Upper lobe of right lung (tissue), 1 donor: ENCODE data around the gene TAB3. TPM values are rescaled to one million over a fixed set of nuclear protein-coding genes. Genes with fewer than 3 reads are reported as not detected.

Experiments used
- ATAC-seq: fragments of 200-7000 bp; cut with Tn5 transposase; one replicate; pipeline ENCODE4 v1.9.1; 2020; ENCODE audit warnings: mild to moderate bottlenecking, moderate library complexity
- DNase-seq: peaks from one replicate; pipeline ENCODE4 v3.0.0-alpha.2; 2020
- H3K27ac ChIP-seq: fragments of 200-600 bp; one replicate; pipeline ENCODE4 v1.8.0; 2022
- H3K27me3 ChIP-seq: fragments of 200-600 bp; one replicate; pipeline ENCODE4 v1.8.0; 2022; ENCODE audit warnings: mild to moderate bottlenecking
- H3K36me3 ChIP-seq: fragments of 200-600 bp; one replicate; pipeline ENCODE4 v1.8.0; 2022
- H3K4me1 ChIP-seq: fragments of 200-600 bp; one replicate; pipeline ENCODE4 v1.8.0; 2022
- H3K4me3 ChIP-seq: fragments of 200-600 bp; one replicate; pipeline ENCODE4 v1.8.0; 2022; ENCODE audit warnings: mild to moderate bottlenecking
- H3K9me3 ChIP-seq: fragments of 200-600 bp; one replicate; pipeline ENCODE4 v1.8.0; 2022
- intact Hi-C: fragments of 100-400 bp; cut with DNase I; formaldehyde crosslinking; loops from one replicate; pipeline ENCODE4 v1.11.0; 2022
- total RNA-seq: library from RNA; stranded (reverse); fragmentation: NEBNext Ultra II Directional; extraction: Animal tissue kit (Norgen Biotek cat#: 25700); gene quantifications from one replicate; pipeline ENCODE4 v1.2.1, GENCODE V29; 2021
- TF ChIP-seq, protein P1 (sequence below): fragments of 200-600 bp; IDR thresholded peaks from one replicate; pipeline ENCODE4 v1.8.0; 2022; ENCODE audit warnings: antibody characterized with exemption
- donor health status: DM: no; HTN: yes; CAD: no; lungs with severe emphysema.

The TAB3 gene
- total RNA-seq, 1 donor from 2014 or later: 21.9 TPM

DNA sequence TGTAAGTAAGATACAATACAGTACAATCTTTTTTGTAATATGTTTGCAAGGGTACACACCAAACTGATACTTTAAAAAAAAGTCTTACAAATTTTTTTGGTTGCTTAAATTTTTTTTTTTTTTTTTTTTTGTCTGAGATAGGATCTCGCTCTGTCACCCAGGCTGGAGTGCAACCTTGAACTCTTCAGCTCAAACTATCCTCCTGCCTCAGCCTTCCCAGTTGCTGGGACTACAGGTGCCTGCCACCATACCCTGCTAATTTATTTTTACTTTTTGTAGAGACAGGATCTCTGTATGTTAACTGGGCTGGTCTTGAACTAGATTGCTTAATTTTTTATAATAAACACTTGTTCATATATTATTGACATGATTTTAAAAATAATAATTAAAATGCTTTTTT lies 41.1 kb upstream of the TAB3 start:
- no peaks in the 10 kb centered on the region for H3K27me3 ChIP-seq
- H3K9me3 ChIP-seq: no peaks in the 10 kb centered on the region
- H3K4me3 ChIP-seq: no peak overlapping the region
- TF ChIP-seq, protein P1, sequence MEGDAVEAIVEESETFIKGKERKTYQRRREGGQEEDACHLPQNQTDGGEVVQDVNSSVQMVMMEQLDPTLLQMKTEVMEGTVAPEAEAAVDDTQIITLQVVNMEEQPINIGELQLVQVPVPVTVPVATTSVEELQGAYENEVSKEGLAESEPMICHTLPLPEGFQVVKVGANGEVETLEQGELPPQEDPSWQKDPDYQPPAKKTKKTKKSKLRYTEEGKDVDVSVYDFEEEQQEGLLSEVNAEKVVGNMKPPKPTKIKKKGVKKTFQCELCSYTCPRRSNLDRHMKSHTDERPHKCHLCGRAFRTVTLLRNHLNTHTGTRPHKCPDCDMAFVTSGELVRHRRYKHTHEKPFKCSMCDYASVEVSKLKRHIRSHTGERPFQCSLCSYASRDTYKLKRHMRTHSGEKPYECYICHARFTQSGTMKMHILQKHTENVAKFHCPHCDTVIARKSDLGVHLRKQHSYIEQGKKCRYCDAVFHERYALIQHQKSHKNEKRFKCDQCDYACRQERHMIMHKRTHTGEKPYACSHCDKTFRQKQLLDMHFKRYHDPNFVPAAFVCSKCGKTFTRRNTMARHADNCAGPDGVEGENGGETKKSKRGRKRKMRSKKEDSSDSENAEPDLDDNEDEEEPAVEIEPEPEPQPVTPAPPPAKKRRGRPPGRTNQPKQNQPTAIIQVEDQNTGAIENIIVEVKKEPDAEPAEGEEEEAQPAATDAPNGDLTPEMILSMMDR: no peak
- H3K36me3 ChIP-seq: no peaks in the 10 kb centered on the region
- intact Hi-C loops: no loop called here
- ATAC-seq (no peak), DNase-seq (no peak)
- no peaks in the 10 kb centered on the region for H3K4me1 ChIP-seq
- no peak overlapping the region for H3K27ac ChIP-seq

DNA sequence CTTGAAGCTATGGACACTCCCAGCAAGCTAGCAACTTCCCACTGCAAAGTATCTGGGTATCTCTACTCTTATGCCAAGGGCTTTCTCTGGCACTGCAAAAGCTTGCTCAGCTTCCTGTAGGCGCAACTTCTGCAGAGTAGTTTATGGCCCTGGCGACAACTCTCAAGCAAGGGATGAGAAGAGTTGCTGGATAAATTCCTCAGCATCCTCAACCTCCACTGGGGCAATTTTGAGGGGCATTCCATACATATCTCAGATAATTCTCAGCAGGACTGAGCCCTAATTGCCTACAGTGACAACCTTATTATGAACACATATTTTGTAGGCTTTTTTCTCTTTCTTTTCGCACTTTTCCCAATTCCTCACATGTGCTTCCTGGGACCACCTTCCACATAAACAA lies 31.2 kb upstream of the TAB3 start:
- no peaks in the 10 kb centered on the region for H3K4me1 ChIP-seq
- no peaks in the 10 kb centered on the region for H3K27me3 ChIP-seq
- H3K4me3 ChIP-seq: no peak overlapping the region
- no peak for DNase-seq
- H3K36me3 ChIP-seq: no peaks in the 10 kb centered on the region
- intact Hi-C loops: no loop called here
- no peaks in the 10 kb centered on the region for H3K9me3 ChIP-seq
- no peak overlapping the region for H3K27ac ChIP-seq
- no peak for ATAC-seq
- TF ChIP-seq, protein P1: no peak

DNA sequence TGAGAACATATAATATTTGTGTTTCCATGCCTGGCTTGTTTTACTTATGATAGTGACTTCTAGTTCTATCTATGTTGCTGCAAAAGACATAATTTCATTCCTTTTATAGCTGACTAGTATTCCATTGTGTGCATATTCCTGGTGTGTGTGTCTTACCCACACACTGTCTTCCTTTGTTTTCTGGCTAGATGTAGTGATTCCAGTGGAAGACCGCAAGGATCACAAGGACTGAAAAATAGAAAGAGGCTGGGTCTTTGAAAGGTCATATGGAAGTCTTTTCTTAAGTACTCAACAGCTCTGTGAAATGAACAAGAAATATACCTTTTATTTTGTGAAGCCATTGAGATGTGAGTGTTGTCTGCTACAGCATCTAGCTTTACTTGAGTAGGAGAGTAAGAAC lies 29.4 kb upstream of the TAB3 start:
- no peak for DNase-seq
- H3K9me3 ChIP-seq: no peaks in the 10 kb centered on the region
- intact Hi-C loops: no loop called here
- no peaks in the 10 kb centered on the region for H3K36me3 ChIP-seq
- TF ChIP-seq, protein P1: no peak
- H3K27me3 ChIP-seq: no peaks in the 10 kb centered on the region
- no peaks in the 10 kb centered on the region for H3K4me1 ChIP-seq
- ATAC-seq: no peak
- H3K4me3 ChIP-seq: no peak overlapping the region
- H3K27ac ChIP-seq: no peak overlapping the region

DNA sequence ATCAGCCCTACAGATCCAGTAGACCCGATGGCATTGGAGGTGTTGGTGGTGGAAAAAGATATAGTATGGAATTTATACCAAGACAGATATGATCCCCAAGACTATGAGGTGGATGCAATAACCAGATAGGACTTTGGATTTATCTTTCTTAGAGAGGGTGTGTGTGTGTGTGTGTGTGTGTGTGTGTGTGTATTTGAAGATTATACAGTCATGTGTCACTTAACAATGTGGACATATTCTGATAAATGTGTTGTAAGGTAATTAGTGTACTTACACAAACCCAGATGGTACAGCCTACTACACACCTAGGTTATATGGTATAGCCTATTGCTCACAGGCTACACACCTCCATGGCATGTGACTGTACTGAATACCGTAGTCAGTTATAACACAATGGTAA lies 24.4 kb upstream of the TAB3 start:
- TF ChIP-seq, protein P1: no peak
- H3K9me3 ChIP-seq: no peaks in the 10 kb centered on the region
- H3K27ac ChIP-seq: no peak overlapping the region
- no peaks in the 10 kb centered on the region for H3K36me3 ChIP-seq
- H3K4me3 ChIP-seq: no peak overlapping the region
- intact Hi-C loops: no loop called here
- no peaks in the 10 kb centered on the region for H3K4me1 ChIP-seq
- no peak for ATAC-seq
- DNase-seq: no peak
- no peaks in the 10 kb centered on the region for H3K27me3 ChIP-seq

DNA sequence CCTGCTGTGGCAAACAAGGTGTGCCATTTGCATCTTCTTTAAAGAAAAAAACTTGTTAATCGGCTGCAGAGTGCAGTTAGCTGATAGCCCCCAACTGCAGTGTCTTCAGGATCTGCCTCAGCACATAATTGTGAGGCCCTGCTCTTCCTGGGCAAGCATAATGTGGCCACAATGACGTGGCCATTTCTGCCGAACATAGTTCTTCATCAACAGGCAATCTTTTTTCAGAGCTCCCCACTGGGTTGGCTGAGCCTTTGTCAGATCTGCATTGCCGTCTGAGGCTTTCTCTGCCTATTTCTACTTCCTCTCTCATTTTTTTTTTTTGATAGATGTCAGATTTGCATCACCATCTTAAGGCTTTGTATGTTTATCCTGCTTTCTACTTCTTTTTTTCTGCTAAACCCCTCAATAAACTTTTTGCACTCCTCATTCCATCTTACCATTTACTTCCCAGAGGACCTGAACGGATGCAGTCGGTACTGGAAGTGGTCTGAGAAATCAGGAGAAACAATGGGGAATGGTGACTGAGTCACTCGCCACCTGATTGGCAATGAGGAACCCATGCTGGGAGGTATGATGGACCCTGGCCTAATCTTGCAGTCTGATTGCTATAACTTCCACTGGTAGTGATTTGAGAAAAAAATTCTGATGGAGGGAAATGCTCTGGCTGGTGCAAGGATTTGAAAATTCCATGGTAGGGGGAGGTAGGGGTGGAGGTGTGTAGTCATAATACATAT lies 21.2 kb upstream of the TAB3 start:
- ATAC-seq: no peak
- TF ChIP-seq, protein P1: no peak
- Histone ChIP-seq H3K9me3 (no peaks in the 10 kb centered on the region), H3K36me3 (no peaks in the 10 kb centered on the region), H3K4me1 (no peaks in the 10 kb centered on the region), H3K4me3 (no peak overlapping the region), H3K27me3 (no peaks in the 10 kb centered on the region), H3K27ac (no peak overlapping the region)
- DNase-seq: no peak
- intact Hi-C loops: no loop called here

DNA sequence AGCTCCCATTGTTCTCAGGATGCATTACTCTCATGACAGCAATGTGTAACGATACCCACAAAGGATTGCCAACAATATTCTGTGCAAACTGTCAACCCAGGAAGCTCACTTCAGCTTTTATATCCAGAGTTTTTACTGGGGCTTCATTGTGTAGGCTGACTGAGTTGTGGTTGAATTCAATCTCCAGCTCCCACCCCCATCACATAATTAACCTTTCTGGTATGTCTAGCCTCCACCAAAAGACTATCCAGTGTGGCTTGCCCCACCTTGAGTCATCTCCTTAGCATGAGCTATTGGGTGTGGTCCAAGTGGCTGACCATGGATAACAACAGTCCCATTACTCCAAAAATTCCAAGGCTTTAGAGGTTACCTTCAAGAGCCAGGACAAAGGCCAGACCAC lies 17.7 kb upstream of the TAB3 start:
- DNase-seq (no peak), ATAC-seq (no peak)
- TF ChIP-seq, protein P1: no peak
- H3K9me3 ChIP-seq: no peaks in the 10 kb centered on the region
- intact Hi-C loops: no loop called here
- H3K4me3 ChIP-seq: no peak overlapping the region
- H3K36me3 ChIP-seq: no peaks in the 10 kb centered on the region
- H3K27ac ChIP-seq: no peak overlapping the region
- H3K27me3 ChIP-seq: no peaks in the 10 kb centered on the region
- no peaks in the 10 kb centered on the region for H3K4me1 ChIP-seq
